Neutrophil (primary cell): ENCODE results near the gene OLFML1.

Experiments
- H3K27ac ChIP-seq: fragments of 200-600 bp; sonication (generic); 2 replicates; pipeline ENCODE4 v1.5.1; 2016; ENCODE audit warnings: mild to moderate bottlenecking, moderate library complexity
- H3K27me3 ChIP-seq: fragments of 200-600 bp; sonication (generic); 2 replicates; pipeline ENCODE4 v1.6.0; 2016; ENCODE audit warnings: mild to moderate bottlenecking
- H3K36me3 ChIP-seq: fragments of 200-600 bp; sonication (generic); 2 replicates; pipeline ENCODE4 v1.5.1; 2017
- H3K4me1 ChIP-seq, 2 experiments: fragments of 200-600 bp in 1 of 2; sonication (generic) in 1 of 2; 1 replicate in 1 of 2; 2 replicates in 1 of 2; pipeline versions ENCODE4 v1.5.1 to v1.6.1; 2013 to 2016; ENCODE audit warnings: low read depth in 1 of 2, low read length in 1 of 2, mild to moderate bottlenecking in 1 of 2, moderate library complexity in 1 of 2; ENCODE audit not compliant: control insufficient read depth in 1 of 2, insufficient read depth in 1 of 2
- H3K4me3 ChIP-seq, 2 experiments: fragments of 200-600 bp in 1 of 2; sonication (generic) in 1 of 2; 1 replicate in 1 of 2; 2 replicates in 1 of 2; pipeline ENCODE4 v1.5.1; 2013 to 2016; ENCODE audit warnings: low read depth in 1 of 2, low read length in 1 of 2, mild to moderate bottlenecking in 1 of 2, moderate library complexity in 1 of 2
- H3K9me3 ChIP-seq: fragments of 200-600 bp; sonication (generic); 2 replicates; pipeline ENCODE4 v1.5.1; 2016
- TF ChIP-seq, protein P1 (sequence below): fragments of 200-600 bp; sonication (generic); IDR thresholded peaks from 2 replicates; pipeline ENCODE4 v1.5.1; 2016; ENCODE audit warnings: antibody characterized with exemption

OLFML1 gene

DNA sequence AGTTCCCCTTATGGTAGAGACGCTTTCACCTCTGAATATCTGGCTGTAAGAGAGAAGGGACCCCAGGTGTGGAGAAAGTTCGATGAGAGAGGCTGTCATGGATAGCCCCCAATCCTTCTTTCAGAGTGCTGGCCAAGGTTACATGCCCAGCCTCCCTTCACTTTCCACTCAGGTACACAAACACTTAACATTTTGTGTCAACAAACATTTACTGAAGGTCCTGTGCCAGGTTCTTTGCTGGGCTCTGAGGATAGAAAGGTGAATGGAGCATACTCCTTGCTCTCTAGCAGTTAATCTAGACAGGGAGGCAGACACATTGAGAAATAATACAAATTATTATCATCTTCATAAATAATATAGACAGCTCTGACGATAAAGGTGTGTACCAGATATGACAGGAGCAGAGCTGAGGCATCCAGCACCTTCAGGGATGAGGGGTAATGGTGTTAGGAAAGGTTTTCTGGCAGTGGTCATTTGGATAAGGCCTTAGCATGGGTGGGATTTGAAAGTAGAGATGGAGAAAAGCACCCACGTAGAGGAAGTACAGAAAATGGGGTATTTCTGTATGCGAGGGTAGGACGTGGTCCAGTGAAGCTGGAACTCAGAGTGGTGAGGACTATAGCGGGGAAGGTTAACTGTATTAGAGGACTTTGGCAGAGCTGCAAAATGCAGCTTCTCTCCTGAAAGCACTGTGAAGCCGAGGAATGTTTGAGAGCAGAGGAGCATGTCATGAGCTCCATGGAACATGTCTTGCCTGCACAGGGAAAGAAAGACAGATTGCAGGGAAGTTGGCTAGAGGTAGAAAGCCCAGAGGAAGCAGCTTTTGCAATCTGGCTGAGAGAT is 48.1 kb downstream of the OLFML1 start:
- Histone ChIP-seq H3K27me3 (peaks cover 40% of the 10 kb centered on the region), H3K4me3 (no peak overlapping the region), H3K4me1 (no peaks in the 10 kb centered on the region), H3K9me3 (no peaks in the 10 kb centered on the region), H3K36me3 (no peaks in the 10 kb centered on the region), H3K27ac (no peak overlapping the region)
- TF ChIP-seq, protein P1, sequence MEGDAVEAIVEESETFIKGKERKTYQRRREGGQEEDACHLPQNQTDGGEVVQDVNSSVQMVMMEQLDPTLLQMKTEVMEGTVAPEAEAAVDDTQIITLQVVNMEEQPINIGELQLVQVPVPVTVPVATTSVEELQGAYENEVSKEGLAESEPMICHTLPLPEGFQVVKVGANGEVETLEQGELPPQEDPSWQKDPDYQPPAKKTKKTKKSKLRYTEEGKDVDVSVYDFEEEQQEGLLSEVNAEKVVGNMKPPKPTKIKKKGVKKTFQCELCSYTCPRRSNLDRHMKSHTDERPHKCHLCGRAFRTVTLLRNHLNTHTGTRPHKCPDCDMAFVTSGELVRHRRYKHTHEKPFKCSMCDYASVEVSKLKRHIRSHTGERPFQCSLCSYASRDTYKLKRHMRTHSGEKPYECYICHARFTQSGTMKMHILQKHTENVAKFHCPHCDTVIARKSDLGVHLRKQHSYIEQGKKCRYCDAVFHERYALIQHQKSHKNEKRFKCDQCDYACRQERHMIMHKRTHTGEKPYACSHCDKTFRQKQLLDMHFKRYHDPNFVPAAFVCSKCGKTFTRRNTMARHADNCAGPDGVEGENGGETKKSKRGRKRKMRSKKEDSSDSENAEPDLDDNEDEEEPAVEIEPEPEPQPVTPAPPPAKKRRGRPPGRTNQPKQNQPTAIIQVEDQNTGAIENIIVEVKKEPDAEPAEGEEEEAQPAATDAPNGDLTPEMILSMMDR: no peak

DNA sequence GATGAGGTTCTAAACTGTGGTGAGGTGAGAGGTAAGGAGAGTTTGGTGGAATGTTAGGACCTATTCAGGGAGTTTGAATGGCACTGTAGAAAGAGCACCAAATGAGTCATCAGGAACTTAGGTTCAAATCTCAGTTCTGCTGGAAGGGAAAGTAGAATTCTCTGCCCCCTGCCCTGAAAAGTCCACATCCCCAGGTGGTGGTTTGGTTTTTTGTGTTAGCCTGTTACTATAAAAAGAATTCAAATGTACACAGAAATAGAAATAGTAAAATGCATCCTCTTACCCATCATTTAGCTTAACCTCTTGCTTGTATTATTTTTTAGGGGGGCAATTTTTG is 48.7 kb downstream of the OLFML1 start:
- TF ChIP-seq, protein P1: no peak
- no peaks in the 10 kb centered on the region for H3K9me3 ChIP-seq
- no peak overlapping the region for H3K4me3 ChIP-seq
- peaks cover 43% of the 10 kb centered on the region for H3K27me3 ChIP-seq
- no peaks in the 10 kb centered on the region for H3K36me3 ChIP-seq
- no peaks in the 10 kb centered on the region for H3K4me1 ChIP-seq
- H3K27ac ChIP-seq: no peak overlapping the region

DNA sequence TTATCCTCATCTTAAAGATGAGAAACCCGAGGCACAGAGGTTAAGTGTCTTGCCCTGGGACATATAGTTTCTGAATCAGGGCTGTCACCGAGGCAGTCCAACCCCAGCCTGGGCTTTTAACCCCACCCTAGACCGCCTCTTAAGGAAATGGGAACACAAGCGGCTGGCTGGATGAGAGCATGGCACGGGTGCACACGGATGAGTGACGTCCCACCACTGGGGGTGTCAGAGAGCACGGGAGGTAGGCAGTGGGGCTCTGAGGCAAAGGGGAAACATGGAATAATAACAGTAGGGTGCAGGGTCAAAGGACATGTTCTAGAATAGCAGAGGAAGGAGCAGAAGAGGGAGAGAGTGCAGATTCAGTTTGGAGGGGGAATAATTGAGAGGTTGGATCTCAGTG is 50.8 kb downstream of the OLFML1 start:
- Histone ChIP-seq H3K27ac (no peak overlapping the region), H3K4me1 (no peaks in the 10 kb centered on the region), H3K4me3 (no peak overlapping the region), H3K9me3 (no peaks in the 10 kb centered on the region), H3K36me3 (no peaks in the 10 kb centered on the region), H3K27me3 (peaks cover 43% of the 10 kb centered on the region)
- TF ChIP-seq, protein P1: no peak

DNA sequence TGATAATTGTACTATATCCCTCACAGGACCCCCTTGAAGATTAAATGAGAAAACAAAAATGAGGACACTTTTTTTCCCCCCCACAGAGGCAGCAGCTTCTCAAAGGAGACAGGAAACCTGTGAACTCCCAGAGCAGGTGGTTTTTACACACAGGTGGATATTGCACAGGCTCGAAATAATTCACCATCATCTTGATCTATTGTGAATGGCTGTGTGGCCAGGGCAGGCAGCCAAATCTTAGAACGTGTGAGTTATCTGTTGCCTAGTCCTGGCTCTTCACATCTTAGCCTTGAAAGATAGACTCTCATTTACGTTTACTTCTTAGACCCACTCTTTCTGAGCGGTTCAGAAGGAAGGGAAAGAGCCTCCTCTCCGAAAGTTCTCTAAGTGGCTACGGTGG is 52.0 kb downstream of the OLFML1 start:
- no peak overlapping the region for H3K4me3 ChIP-seq

DNA sequence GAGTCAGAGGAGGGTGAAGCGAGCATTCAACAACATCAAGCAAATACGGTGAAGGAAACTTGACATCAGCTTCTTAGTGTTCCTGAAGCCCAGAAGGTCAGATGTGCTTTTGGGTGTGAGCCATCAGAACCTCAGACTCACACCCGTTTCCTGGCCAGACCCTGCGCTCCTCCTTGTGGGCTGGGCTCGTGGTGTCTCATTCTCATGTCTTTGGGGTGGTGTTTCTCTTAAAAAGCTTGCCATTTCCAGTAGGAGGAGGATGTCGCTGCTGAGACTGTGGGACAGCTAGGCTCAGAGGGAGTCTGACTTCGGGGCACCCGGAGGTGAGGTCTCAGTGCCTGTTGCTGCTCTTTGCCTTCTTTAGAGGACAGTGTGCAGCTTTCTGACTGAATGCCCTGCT is 52.7 kb downstream of the OLFML1 start:
- H3K27ac ChIP-seq: no peak overlapping the region
- H3K4me1 ChIP-seq: no peaks in the 10 kb centered on the region
- no peak overlapping the region for H3K4me3 ChIP-seq
- TF ChIP-seq, protein P1: no peak
- no peaks in the 10 kb centered on the region for H3K36me3 ChIP-seq
- H3K9me3 ChIP-seq: no peaks in the 10 kb centered on the region
- H3K27me3 ChIP-seq: peaks cover 43% of the 10 kb centered on the region

More for the DNA sequence above, 52.0 kb downstream of the OLFML1 start:
- Histone ChIP-seq H3K27ac (no peak overlapping the region), H3K9me3 (no peaks in the 10 kb centered on the region), H3K36me3 (no peaks in the 10 kb centered on the region), H3K27me3 (peaks cover 43% of the 10 kb centered on the region), H3K4me1 (no peaks in the 10 kb centered on the region)
- TF ChIP-seq, protein P1: no peak
